ENCODE results near the gene PTPN7. TPM values are rescaled to one million over a fixed set of nuclear protein-coding genes. Genes with fewer than 3 reads are reported as not detected.
A peak's percentile ranks its signal among the peaks of the same experiment; 100 is the strongest.
"Not testable (repeated sequence)": the region's sequence is repeated elsewhere in the genome, so short reads cannot be mapped to it uniquely, and the experiment has no call there.

Gene PTPN7
- total RNA-seq, 1 donor from 2014 or later, result 0.13 TPM

DNA sequence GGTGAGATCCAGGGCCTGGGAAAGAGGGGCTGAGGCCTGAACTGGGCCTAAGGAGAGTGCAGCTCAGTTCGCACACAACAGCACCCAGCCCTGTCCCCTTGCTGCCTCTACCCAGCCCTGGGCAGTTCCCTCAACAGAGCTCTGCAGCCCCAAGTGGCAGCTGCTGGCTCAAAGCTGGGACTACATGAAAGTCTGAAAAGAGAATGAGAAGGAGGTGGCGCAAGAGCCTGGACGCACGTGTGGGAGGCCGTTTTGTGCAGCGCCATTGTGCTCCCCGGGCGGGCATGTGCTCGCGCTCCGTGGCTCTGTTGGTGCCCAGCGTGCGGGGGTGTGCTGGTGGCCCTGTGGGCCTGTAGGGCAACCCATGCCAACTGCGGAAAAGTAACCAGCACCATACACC is 27.4 kb downstream of the PTPN7 start:
- DNase-seq (ENCODE audit: low read depth in 2 of 2), result no peak

- no peak for DNase-seq (ENCODE audit: low read depth in 2 of 2)
Observed at GRCh38 chr1:202131956-202132821, 28.2 kb downstream of the PTPN7 start.

GRCh38 chr1:202130816-202131522 is 29.4 kb downstream of the PTPN7 start:
- DNase-seq (ENCODE audit: low read depth in 2 of 2), result no peak

GRCh38 chr1:202130297-202130721 is 30.1 kb downstream of the PTPN7 start:
- no peak for DNase-seq (ENCODE audit: low read depth in 2 of 2)

DNA sequence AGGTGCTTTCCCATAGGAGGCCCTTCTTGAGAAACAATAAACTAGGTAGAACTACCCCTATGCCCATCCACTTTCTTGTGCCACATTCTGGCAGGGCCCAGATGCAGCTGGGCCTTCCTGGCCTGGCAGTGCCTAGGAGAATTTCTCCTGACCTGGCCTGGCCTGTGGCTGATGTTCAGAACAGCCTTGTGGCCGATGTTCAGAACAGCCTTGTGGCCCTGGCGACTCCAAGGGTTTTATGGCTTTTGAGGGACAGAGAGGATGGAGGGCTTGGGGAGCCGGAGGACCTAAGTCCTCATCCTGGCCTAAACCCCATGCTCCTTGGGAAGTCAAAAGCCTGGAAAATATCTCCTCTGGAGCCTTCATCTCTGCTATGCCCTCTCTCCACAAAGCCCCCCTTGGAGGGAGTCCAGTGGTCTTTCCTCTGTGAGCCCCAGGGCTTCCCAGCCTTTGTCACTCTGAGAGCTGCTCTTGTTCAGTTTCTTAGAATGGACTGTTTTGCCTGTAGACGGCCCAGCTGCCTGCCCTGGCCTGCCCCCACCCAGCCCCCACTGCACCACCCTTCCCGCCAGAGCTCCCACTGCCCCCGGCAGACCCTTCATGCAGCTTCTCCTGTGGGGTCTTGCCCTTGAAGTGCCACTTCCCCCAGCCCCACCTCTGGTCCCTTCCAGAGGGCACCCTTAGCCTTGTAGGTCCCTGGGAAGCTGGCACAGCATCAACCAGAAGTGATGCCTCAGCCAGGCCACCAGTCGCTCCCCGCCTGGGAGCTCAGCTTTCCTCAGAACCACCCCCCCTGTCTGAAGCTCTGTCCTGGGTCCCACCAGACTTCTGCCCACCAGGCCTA is 30.7 kb downstream of the PTPN7 start:
- no peak for DNase-seq (ENCODE audit: low read depth in 2 of 2)

GRCh38 chr1:202127836-202128622 is 32.4 kb downstream of the PTPN7 start:
- DNase-seq (ENCODE audit: low read depth in 2 of 2), result no peak

DNA sequence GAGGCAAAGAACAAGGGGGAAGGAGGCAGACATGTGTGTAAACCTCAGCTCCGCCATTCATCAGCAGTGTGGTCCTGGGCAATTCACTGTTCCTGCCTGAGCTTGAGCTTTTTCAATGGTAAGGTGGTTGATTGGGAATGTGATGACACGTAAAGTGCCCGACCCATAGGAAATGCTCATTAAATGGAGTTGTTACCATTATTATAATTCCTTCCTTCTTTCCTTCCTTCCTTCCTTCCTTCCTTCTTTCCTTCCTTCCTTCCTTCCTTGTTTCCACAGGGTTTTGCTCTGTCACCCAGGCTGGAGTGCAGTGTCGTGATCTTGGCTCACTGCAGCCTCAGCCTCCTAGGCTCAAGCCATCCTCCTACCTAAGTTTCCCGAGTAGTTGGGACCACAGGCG is 33.3 kb downstream of the PTPN7 start:
- DNase-seq (ENCODE audit: low read depth in 2 of 2), result no peak

GRCh38 chr1:202126426-202126825 is 34.0 kb downstream of the PTPN7 start:
- DNase-seq (ENCODE audit: low read depth in 2 of 2), result no peak

GRCh38 chr1:202125611-202126010 is 34.8 kb downstream of the PTPN7 start:
- no peak for DNase-seq (ENCODE audit: low read depth in 2 of 2)

GRCh38 chr1:202124142-202124541 is 36.3 kb downstream of the PTPN7 start:
- no peak for DNase-seq (ENCODE audit: low read depth in 2 of 2)

DNA sequence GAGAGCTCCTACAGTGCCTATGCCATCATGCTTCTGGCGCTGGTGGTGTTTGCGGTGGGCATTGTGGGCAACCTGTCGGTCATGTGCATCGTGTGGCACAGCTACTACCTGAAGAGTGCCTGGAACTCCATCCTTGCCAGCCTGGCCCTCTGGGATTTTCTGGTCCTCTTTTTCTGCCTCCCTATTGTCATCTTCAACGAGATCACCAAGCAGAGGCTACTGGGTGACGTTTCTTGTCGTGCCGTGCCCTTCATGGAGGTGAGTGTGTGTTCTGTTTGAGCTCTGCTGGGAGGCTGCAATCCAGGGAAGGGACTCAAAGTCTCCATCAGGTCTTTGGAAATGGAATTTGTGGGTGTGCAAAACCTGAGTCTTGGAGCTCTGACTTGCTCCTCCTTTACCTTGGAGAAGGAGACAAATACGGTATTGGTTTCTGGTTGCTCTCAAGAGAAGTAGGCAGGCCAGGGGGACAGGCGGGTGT is 37.0 kb downstream of the PTPN7 start:
- no peak for DNase-seq (ENCODE audit: low read depth in 2 of 2)

DNA sequence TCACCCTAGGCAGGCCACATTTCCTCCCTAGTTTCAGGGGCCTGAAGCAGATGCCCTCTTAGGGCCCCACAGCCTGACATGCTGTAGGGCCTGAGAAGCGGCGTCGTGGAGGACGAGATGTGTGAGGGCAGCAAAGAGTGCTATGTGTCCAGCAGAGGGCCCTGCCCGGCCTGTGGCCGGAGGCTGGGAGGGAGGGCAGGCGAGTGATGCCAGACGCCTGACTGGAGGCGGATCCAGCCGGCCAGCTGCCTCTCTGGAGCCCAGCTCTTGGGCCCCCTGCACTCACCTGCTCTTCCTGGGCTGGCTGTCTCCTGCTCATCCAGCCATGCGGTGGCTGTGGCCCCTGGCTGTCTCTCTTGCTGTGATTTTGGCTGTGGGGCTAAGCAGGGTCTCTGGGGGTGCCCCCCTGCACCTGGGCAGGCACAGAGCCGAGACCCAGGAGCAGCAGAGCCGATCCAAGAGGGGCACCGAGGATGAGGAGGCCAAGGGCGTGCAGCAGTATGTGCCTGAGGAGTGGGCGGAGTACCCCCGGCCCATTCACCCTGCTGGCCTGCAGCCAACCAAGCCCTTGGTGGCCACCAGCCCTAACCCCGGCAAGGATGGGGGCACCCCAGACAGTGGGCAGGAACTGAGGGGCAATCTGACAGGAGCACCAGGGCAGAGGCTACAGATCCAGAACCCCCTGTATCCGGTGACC is 37.6 kb downstream of the PTPN7 start, which contains the start of gene GPR37L1:
TSS of gene GPR37L1 (plus strand) at position 279 of the 697 bp plus-strand sequence. CDS start at position 326, 47 bp downstream.
- peak in 1 of 2 donors; percentile 58 for DNase-seq (ENCODE audit: low read depth in 2 of 2)

DNA sequence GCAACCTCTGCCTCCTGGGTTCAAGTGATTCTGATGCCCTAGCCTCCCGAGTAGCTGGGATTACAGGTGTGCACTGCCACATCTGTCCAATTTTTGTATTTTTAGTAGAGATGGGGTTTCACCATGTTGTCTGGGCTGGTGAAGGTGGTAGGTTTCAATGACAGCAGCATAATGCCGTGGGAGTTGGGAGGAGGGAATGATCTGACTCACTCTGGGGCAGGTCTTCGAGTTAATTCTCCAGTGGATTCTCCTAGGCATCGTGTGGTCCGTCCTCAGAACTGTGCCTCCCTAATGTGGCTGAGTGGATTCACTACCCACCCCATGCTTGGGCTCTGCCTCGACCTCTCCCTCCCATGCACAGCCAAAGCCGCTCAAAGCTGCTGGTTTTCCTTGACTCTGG is 39.4 kb downstream of the PTPN7 start:
- no peak for DNase-seq (ENCODE audit: low read depth in 2 of 2)

GRCh38 chr1:202117898-202118371 is 42.5 kb downstream of the PTPN7 start:
- DNase-seq (ENCODE audit: low read depth in 2 of 2), result no peak

GRCh38 chr1:202116287-202116686 is 44.1 kb downstream of the PTPN7 start:
- no peak for DNase-seq (ENCODE audit: low read depth in 2 of 2)

GRCh38 chr1:202113690-202114300 is 46.6 kb downstream of the PTPN7 start:
- DNase-seq (ENCODE audit: low read depth in 2 of 2), result no peak

GRCh38 chr1:202112859-202113689 is 47.3 kb downstream of the PTPN7 start:
- DNase-seq (ENCODE audit: low read depth in 2 of 2), result no peak

- DNase-seq (ENCODE audit: low read depth in 2 of 2), result not testable (repeated sequence)
Observed at GRCh38 chr1:202111589-202111988, 48.8 kb downstream of the PTPN7 start.

GRCh38 chr1:202110977-202111376 is 49.4 kb downstream of the PTPN7 start:
- no peak for DNase-seq (ENCODE audit: low read depth in 2 of 2)

Data from dermis microvascular lymphatic vessel endothelial cell (primary cell).